GM23248 (cell line): Measurements from ENCODE around the gene ARHGAP45.

ENCODE experiments used
- EZH2 ChIP-seq: fragments of 200-600 bp; sonication (generic); IDR thresholded peaks from 2 replicates; pipeline ENCODE4 v1.6.1; 2018; ENCODE audit warnings: antibody characterized with exemption, mild to moderate bottlenecking; ENCODE audit not compliant: insufficient read depth, poor library complexity, severe bottlenecking
- EZH2phosphoT487 ChIP-seq: fragments of 200-600 bp; sonication (generic); IDR thresholded peaks from 2 replicates; pipeline ENCODE4 v1.6.1; 2018; ENCODE audit warnings: antibody characterized with exemption, moderate library complexity, mild to moderate bottlenecking, low read depth; ENCODE audit not compliant: insufficient read depth

GRCh38 chr19:1062387-1063029, 4.5 kb upstream of the ARHGAP45 start:
- TF ChIP-seq EZH2 (no peak), EZH2phosphoT487 (no peak)
